GM21528 (cell line): ENCODE data around the gene CNOT10.

Source experiments
- ATAC-seq: cut with Tn5 transposase; IDR thresholded peaks from one replicate; pipeline ENCODE4 v1.9.1; 2021; ENCODE audit warnings: mild to moderate bottlenecking, moderate library complexity; ENCODE audit not compliant: unreplicated experiment, low FRiP score

CNOT10 gene

GRCh38 chr3:32816439-32817256 is 131.7 kb downstream of the CNOT10 start:
- no peak for ATAC-seq

- ATAC-seq = no peak
Observed at GRCh38 chr3:32817257-32817557, 132.2 kb downstream of the CNOT10 start.

- no peak for ATAC-seq
Observed at GRCh38 chr3:32817558-32818228, 132.7 kb downstream of the CNOT10 start, which contains the start of gene TRIM71. TRIM71 (plus strand) TSS chr3:32817997; CDS start chr3:32818081, 84 bp downstream.

GRCh38 chr3:32818229-32818969 is 133.4 kb downstream of the CNOT10 start:
- ATAC-seq = no peak

GRCh38 chr3:32818970-32819511 is 134.1 kb downstream of the CNOT10 start:
- ATAC-seq = no peak

GRCh38 chr3:32819551-32820348 is 134.8 kb downstream of the CNOT10 start:
- no peak for ATAC-seq

GRCh38 chr3:32820430-32820829 is 135.4 kb downstream of the CNOT10 start:
- no peak for ATAC-seq

GRCh38 chr3:32820971-32821685 is 136.1 kb downstream of the CNOT10 start:
- ATAC-seq = no peak

- no peak for ATAC-seq
Observed at GRCh38 chr3:32821686-32822296, 136.8 kb downstream of the CNOT10 start.

GRCh38 chr3:32822609-32823498 is 137.9 kb downstream of the CNOT10 start:
- ATAC-seq = no peak
